GM10847 (cell line): ENCODE results near the gene BAIAP2L1.

ENCODE experiments used
- POLR2A ChIP-seq: IDR thresholded peaks from 2 replicates; pipeline ENCODE4 v1.6.1; 2011; ENCODE audit not compliant: insufficient read length; ENCODE audit errors: extremely low read depth

The BAIAP2L1 gene

GRCh38 chr7:98338441-98338840 is 62.4 kb downstream of the BAIAP2L1 start:
- no peak for TF ChIP-seq POLR2A

- no peak for TF ChIP-seq POLR2A
Observed at GRCh38 chr7:98335411-98335977, 65.4 kb downstream of the BAIAP2L1 start.

GRCh38 chr7:98334081-98334480 is 66.8 kb downstream of the BAIAP2L1 start:
- no peak for TF ChIP-seq POLR2A

- no peak for TF ChIP-seq POLR2A
Observed at GRCh38 chr7:98330926-98331529, 69.9 kb downstream of the BAIAP2L1 start.

- no peak for TF ChIP-seq POLR2A
Observed at GRCh38 chr7:98329791-98330373, 71.0 kb downstream of the BAIAP2L1 start.

GRCh38 chr7:98329100-98329790 is 71.6 kb downstream of the BAIAP2L1 start:
- TF ChIP-seq POLR2A, result no peak

- no peak for TF ChIP-seq POLR2A
Observed at GRCh38 chr7:98324782-98325181, 76.1 kb downstream of the BAIAP2L1 start.

GRCh38 chr7:98323597-98324322 is 77.1 kb downstream of the BAIAP2L1 start:
- no peak for TF ChIP-seq POLR2A

- no peak for TF ChIP-seq POLR2A
Observed at GRCh38 chr7:98322331-98323270, 78.3 kb downstream of the BAIAP2L1 start.

- no peak for TF ChIP-seq POLR2A
Observed at GRCh38 chr7:98321301-98321700, 79.6 kb downstream of the BAIAP2L1 start.

- TF ChIP-seq POLR2A, result no peak
Observed at GRCh38 chr7:98319176-98319575, 81.7 kb downstream of the BAIAP2L1 start.

GRCh38 chr7:98317366-98318040 is 83.4 kb downstream of the BAIAP2L1 start:
- TF ChIP-seq POLR2A, result no peak

GRCh38 chr7:98315318-98315993 is 85.4 kb downstream of the BAIAP2L1 start:
- no peak for TF ChIP-seq POLR2A
